Erythroblast (primary cell): ENCODE data around the gene NCBP3.

Experiments
- GATA1 ChIP-seq: IDR thresholded peaks from 2 replicates; pipeline ENCODE4 v1.6.1; 2011; ENCODE audit warnings: low read depth, mild to moderate bottlenecking, control low read depth, low read length, moderate library complexity
- POLR2A ChIP-seq: IDR thresholded peaks from 2 replicates; pipeline ENCODE4 v1.6.1; 2011; ENCODE audit warnings: mild to moderate bottlenecking, low read length

DNA sequence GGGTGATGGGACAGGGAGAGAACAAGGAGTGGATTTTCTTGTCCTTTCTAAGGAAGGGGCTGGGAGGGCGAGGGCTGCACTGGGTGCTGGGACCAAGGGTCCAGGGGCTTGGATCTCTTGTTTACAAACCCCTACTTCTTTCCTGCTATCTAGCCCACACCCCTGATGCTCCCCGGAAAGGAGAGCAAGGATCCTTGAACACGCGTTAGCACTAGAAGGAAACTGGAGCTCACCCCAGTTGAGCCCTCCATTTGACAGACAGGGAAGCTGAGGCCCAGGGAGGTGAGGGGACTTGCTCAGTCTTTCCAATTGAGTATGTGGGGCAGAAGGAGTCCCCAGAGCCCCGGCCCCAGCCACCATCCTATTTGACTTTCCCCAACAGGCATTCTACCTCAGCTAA is 40.5 kb downstream of the NCBP3 start:
- TF ChIP-seq POLR2A (no peak), GATA1 (no peak)
